HEK293T (cell line): ENCODE measurements around the gene SORBS2.

Source experiments
- ARNT ChIP-seq: fragments of 450-650 bp; IDR thresholded peaks from 2 replicates; pipeline ENCODE4 v1.6.1; 2017; ENCODE audit warnings: mild to moderate bottlenecking
- BHLHE40 ChIP-seq: fragments of 450-650 bp; IDR thresholded peaks from 2 replicates; pipeline ENCODE4 v1.6.1; 2016; ENCODE audit warnings: mild to moderate bottlenecking, moderate library complexity, borderline replicate concordance
- CTBP1 ChIP-seq: fragments of 450-650 bp; IDR thresholded peaks from 2 replicates; pipeline ENCODE4 v1.6.1; 2016; ENCODE audit warnings: borderline replicate concordance
- ELF4 ChIP-seq: fragments of 450-650 bp; IDR thresholded peaks from 2 replicates; pipeline ENCODE4 v1.6.1; 2017; ENCODE audit warnings: antibody characterized with exemption
- FOXA1 ChIP-seq: fragments of 450-650 bp; IDR thresholded peaks from 2 replicates; pipeline ENCODE4 v1.6.1; 2016; ENCODE audit warnings: mild to moderate bottlenecking
- FOXK2 ChIP-seq: fragments of 450-650 bp; IDR thresholded peaks from 2 replicates; pipeline ENCODE4 v1.6.1; 2016; ENCODE audit warnings: mild to moderate bottlenecking
- FOXM1 ChIP-seq: fragments of 450-650 bp; IDR thresholded peaks from 2 replicates; pipeline ENCODE4 v1.6.1; 2017; ENCODE audit warnings: mild to moderate bottlenecking, borderline replicate concordance
- HDGF ChIP-seq: fragments of 450-650 bp; IDR thresholded peaks from 2 replicates; pipeline ENCODE4 v1.6.1; 2017; ENCODE audit warnings: antibody characterized with exemption, borderline replicate concordance
- L3MBTL2 ChIP-seq: fragments of 450-650 bp; conservative IDR thresholded peaks from 2 replicates; pipeline ENCODE4 v1.6.1; 2016; ENCODE audit warnings: mild to moderate bottlenecking
- LEF1 ChIP-seq: fragments of 450-650 bp; IDR thresholded peaks from 2 replicates; pipeline ENCODE4 v1.6.1; 2017; ENCODE audit warnings: mild to moderate bottlenecking, borderline replicate concordance
- NFRKB ChIP-seq: fragments of 450-650 bp; IDR thresholded peaks from 2 replicates; pipeline ENCODE4 v1.6.1; 2016; ENCODE audit warnings: mild to moderate bottlenecking, moderate library complexity
- SP1 ChIP-seq: fragments of 450-650 bp; IDR thresholded peaks from 2 replicates; pipeline ENCODE4 v1.6.1; 2017
- SUZ12 ChIP-seq: fragments of 450-650 bp; IDR thresholded peaks from 2 replicates; pipeline ENCODE4 v1.6.1; 2016; ENCODE audit warnings: mild to moderate bottlenecking
- TF ChIP-seq, protein P1 (sequence below): fragments of 450-650 bp; IDR thresholded peaks from 2 replicates; pipeline ENCODE4 v1.6.1; 2016

- no peak for TF ChIP-seq FOXM1
- no peak for TF ChIP-seq SP1
- no peak for TF ChIP-seq ELF4
- TF ChIP-seq L3MBTL2 = no peak
- no peak for TF ChIP-seq NFRKB
- TF ChIP-seq SUZ12 = no peak
- no peak for TF ChIP-seq LEF1
- TF ChIP-seq FOXK2 = no peak
- TF ChIP-seq CTBP1 = no peak
- no peak for TF ChIP-seq BHLHE40
- TF ChIP-seq HDGF = no peak
- TF ChIP-seq FOXA1 = no peak
- TF ChIP-seq, protein P1, sequence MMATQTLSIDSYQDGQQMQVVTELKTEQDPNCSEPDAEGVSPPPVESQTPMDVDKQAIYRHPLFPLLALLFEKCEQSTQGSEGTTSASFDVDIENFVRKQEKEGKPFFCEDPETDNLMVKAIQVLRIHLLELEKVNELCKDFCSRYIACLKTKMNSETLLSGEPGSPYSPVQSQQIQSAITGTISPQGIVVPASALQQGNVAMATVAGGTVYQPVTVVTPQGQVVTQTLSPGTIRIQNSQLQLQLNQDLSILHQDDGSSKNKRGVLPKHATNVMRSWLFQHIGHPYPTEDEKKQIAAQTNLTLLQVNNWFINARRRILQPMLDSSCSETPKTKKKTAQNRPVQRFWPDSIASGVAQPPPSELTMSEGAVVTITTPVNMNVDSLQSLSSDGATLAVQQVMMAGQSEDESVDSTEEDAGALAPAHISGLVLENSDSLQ = no peak
- TF ChIP-seq ARNT = no peak
Measured at GRCh38 chr4:185566972-185567371, 245.0 kb downstream of the SORBS2 start.
